NCI-H128 (cell line): ENCODE data around the gene DRGX.
A peak's percentile ranks its signal among the peaks of the same experiment; 100 is the strongest.

Source experiments
- DNase-seq: peaks from one replicate; lab custom pipeline; 2025; ENCODE audit not compliant: unreplicated experiment; lab: John Stamatoyannopoulos, UW

Gene DRGX

GRCh38 chr10:49408519-49409306, 12.8 kb upstream of the DRGX start:
- no peak for DNase-seq

GRCh38 chr10:49407552-49408137, 11.8 kb upstream of the DRGX start:
- DNase-seq, result peak; percentile 15

- no peak for DNase-seq
Observed at GRCh38 chr10:49407151-49407550, 11.3 kb upstream of the DRGX start.

GRCh38 chr10:49404321-49404878, 8.5 kb upstream of the DRGX start:
- DNase-seq, result no peak

GRCh38 chr10:49403363-49403762, 7.5 kb upstream of the DRGX start:
- DNase-seq, result no peak

- no peak for DNase-seq
Observed at GRCh38 chr10:49400365-49400764, 4.5 kb upstream of the DRGX start.

GRCh38 chr10:49398986-49399385, 3.1 kb upstream of the DRGX start:
- DNase-seq, result no peak

- DNase-seq, result no peak
Observed at GRCh38 chr10:49398000-49398861, 2.3 kb upstream of the DRGX start.

- DNase-seq, result no peak
Observed at GRCh38 chr10:49397036-49397999, 1.4 kb upstream of the DRGX start.

- DNase-seq, result no peak
Observed at GRCh38 chr10:49396666-49396999, 744 bp upstream of the DRGX start.

GRCh38 chr10:49394933-49395740, 752 bp downstream of the DRGX start:
- DNase-seq, result no peak

- DNase-seq, result no peak
Observed at GRCh38 chr10:49393757-49394156, 2.1 kb downstream of the DRGX start.

GRCh38 chr10:49393301-49393700, 2.6 kb downstream of the DRGX start:
- DNase-seq, result no peak

- DNase-seq, result no peak
Observed at GRCh38 chr10:49389361-49389933, 6.4 kb downstream of the DRGX start.

- no peak for DNase-seq
Observed at GRCh38 chr10:49388161-49388560, 7.7 kb downstream of the DRGX start.

GRCh38 chr10:49387071-49387470, 8.8 kb downstream of the DRGX start:
- DNase-seq, result no peak

- no peak for DNase-seq
Observed at GRCh38 chr10:49385939-49386922, 9.7 kb downstream of the DRGX start.

- DNase-seq, result no peak
Observed at GRCh38 chr10:49384268-49384953, 11.5 kb downstream of the DRGX start.
